Activated CD4-positive, alpha-beta T cell treated with anti-CD3 and anti-CD28 coated beads for 36 hours (primary cell): ENCODE data around the gene IL4R. TPM values are rescaled to one million over a fixed set of nuclear protein-coding genes. Genes with fewer than 3 reads are reported as not detected.

Source experiments
- ATAC-seq: fragments of 200-7000 bp; cut with Tn5 transposase; one replicate; pipeline ENCODE4 v1.10.0; 2021; ENCODE audit warnings: mild to moderate bottlenecking, moderate library complexity
- CTCF ChIA-PET: fragments of 350-600 bp; sonication (Branson Sonifier 250); formaldehyde crosslinking; loops from one replicate; lab custom pipeline; 2021; ENCODE audit warnings: antibody characterized with exemption; lab: Charles Lee
- POLR2A ChIA-PET: fragments of 350-600 bp; sonication (Branson Sonifier 250); formaldehyde crosslinking; loops from one replicate; lab custom pipeline; 2021; ENCODE audit warnings: antibody characterized with exemption, inconsistent platforms; lab: Charles Lee
- DNase-seq: peaks from one replicate; pipeline ENCODE4 v3.0.0-alpha.2; 2020
- H3K27ac Mint-ChIP-seq: one replicate; pipeline ENCODE4 v1.8.0; 2021; ENCODE audit warnings: mixed read lengths
- H3K27me3 Mint-ChIP-seq: one replicate; pipeline ENCODE4 v1.8.0; 2021; ENCODE audit warnings: mixed read lengths
- H3K36me3 Mint-ChIP-seq: one replicate; pipeline ENCODE4 v1.8.0; 2021; ENCODE audit warnings: low read depth, mixed read lengths
- H3K4me1 Mint-ChIP-seq: one replicate; pipeline ENCODE4 v1.8.0; 2021; ENCODE audit warnings: mixed read lengths
- H3K4me3 Mint-ChIP-seq: one replicate; pipeline ENCODE4 v1.8.0; 2021; ENCODE audit warnings: mild to moderate bottlenecking, moderate library complexity, mixed read lengths
- H3K9me3 Mint-ChIP-seq: one replicate; pipeline ENCODE4 v1.8.0; 2021; ENCODE audit warnings: low read depth, mixed read lengths
- intact Hi-C, 2 experiments: fragments of 100-400 bp; cut with DNase I in 1 of 2; cut with micrococcal nuclease in 1 of 2; formaldehyde crosslinking; loops; one replicate each; pipeline versions ENCODE4 v1.14.2 to v1.15.1; 2022 to 2024; cut with DNase I, micrococcal nuclease
- total RNA-seq, 2 experiments: library from RNA; stranded (reverse); gene quantifications; one replicate each; pipeline ENCODE4 v1.2.3, GENCODE V29; 2021

The IL4R gene
- total RNA-seq, 2 experiments from 2014 or later: 185 to 229 TPM

GRCh38 chr16:27366687-27367460 is 53.1 kb downstream of the IL4R start:
- peak; percentile 8 for ATAC-seq
- Mint-ChIP-seq H3K36me3 (peaks cover 59% of the 10 kb centered on the region), H3K9me3 (peaks cover 12% of the 10 kb centered on the region)

GRCh38 chr16:27367461-27368357 is 53.9 kb downstream of the IL4R start:
- Mint-ChIP-seq H3K36me3 (peaks cover 51% of the 10 kb centered on the region), H3K27ac (peak overlapping the region; percentile 98), H3K9me3 (peaks cover 12% of the 10 kb centered on the region), H3K27me3 (no peaks in the 10 kb centered on the region), H3K4me3 (peak overlapping the region; percentile 58), H3K4me1 (peaks cover 79% of the 10 kb centered on the region)
- POLR2A ChIA-PET: interaction anchor here (0.6 to 4.1 kb wide), 18 partner anchors 10 to 189 kb away, joined by 3 to 103 read pairs (median 6); partner anchors contain the start of genes IL21R and KDM8
- intact Hi-C loops: loop anchor here (1.0 to 5.0 kb wide), 18 partner anchors 35 to 775 kb away; partner anchors contain the start of genes IL21R (in 2 of the 2), KDM8 (in 1 of the 2) and NSMCE1 (in 1 of the 2)
- CTCF ChIA-PET: interaction anchor here (0.7 to 6.6 kb wide), 36 partner anchors 11 to 216 kb away, joined by 3 to 61 read pairs (median 5); partner anchors contain the start of gene IL21R
- DNase-seq (peak; percentile 95), ATAC-seq (peak; percentile 74)

More at GRCh38 chr16:27366687-27367460, 53.1 kb downstream of the IL4R start:
- POLR2A ChIA-PET: interaction anchor here (0.6 to 4.1 kb wide), 20 partner anchors 11 to 188 kb away, joined by 3 to 103 read pairs (median 8); partner anchors contain the start of genes IL21R and KDM8
- intact Hi-C loops: loop anchor here (1.0 to 5.0 kb wide), 16 partner anchors 35 to 776 kb away; partner anchors contain the start of genes IL21R (in 2 of the 2), KDM8 (in 1 of the 2) and NSMCE1 (in 1 of the 2)
- CTCF ChIA-PET: interaction anchor here (0.6 to 6.6 kb wide), 33 partner anchors 11 to 800 kb away, joined by 3 to 61 read pairs (median 5); partner anchors contain the start of gene IL21R
- H3K4me3 Mint-ChIP-seq: peak overlapping the region; percentile 26
- peaks cover 86% of the 10 kb centered on the region for H3K4me1 Mint-ChIP-seq
- peak overlapping the region; percentile 98 for H3K27ac Mint-ChIP-seq
- DNase-seq: peak; percentile 71
- H3K27me3 Mint-ChIP-seq: no peaks in the 10 kb centered on the region

- DNase-seq: no peak
- intact Hi-C loops: loop anchor here (1.0 to 5.0 kb wide), 3 partner anchors 89 to 213 kb away; no protein-coding TSS in a partner anchor
- H3K36me3 Mint-ChIP-seq: peaks cover 47% of the 10 kb centered on the region
These were observed 54.6 kb downstream of the IL4R start for GRCh38 chr16:27368358-27368722.

GRCh38 chr16:27369806-27370205 is 56.0 kb downstream of the IL4R start:
- H3K4me1 Mint-ChIP-seq: peaks cover 64% of the 10 kb centered on the region
- DNase-seq (no peak), ATAC-seq (no peak)
- peaks cover 32% of the 10 kb centered on the region for H3K36me3 Mint-ChIP-seq
- ChIA-PET CTCF (interaction anchor here (0.8 to 6.6 kb wide), 4 partner anchors 36 to 191 kb away, joined by 3 to 61 read pairs (median 25); no protein-coding TSS in a partner anchor), POLR2A (no interaction called here)
- H3K27me3 Mint-ChIP-seq: no peaks in the 10 kb centered on the region
- peak overlapping the region; percentile 65 for H3K27ac Mint-ChIP-seq
- peaks cover 12% of the 10 kb centered on the region for H3K9me3 Mint-ChIP-seq
- no peak overlapping the region for H3K4me3 Mint-ChIP-seq
- intact Hi-C loops: loop anchor here in 1 of 2 experiments (5.0 kb wide), 1 partner anchor 98 kb away; no protein-coding TSS in a partner anchor

More at GRCh38 chr16:27368358-27368722, 54.6 kb downstream of the IL4R start:
- POLR2A ChIA-PET: interaction anchor here (0.7 to 4.1 kb wide), 13 partner anchors 10 to 189 kb away, joined by 3 to 103 read pairs (median 5); partner anchors contain the start of genes IL21R and KDM8
- ATAC-seq: no peak
- Mint-ChIP-seq H3K9me3 (peaks cover 12% of the 10 kb centered on the region), H3K27me3 (no peaks in the 10 kb centered on the region), H3K27ac (peak overlapping the region; percentile 98), H3K4me3 (peak overlapping the region; percentile 58), H3K4me1 (peaks cover 78% of the 10 kb centered on the region)
- CTCF ChIA-PET: interaction anchor here (0.7 to 6.6 kb wide), 29 partner anchors 10 to 217 kb away, joined by 3 to 61 read pairs (median 5); partner anchors contain the start of gene IL21R

GRCh38 chr16:27370318-27370717 is 56.5 kb downstream of the IL4R start:
- no peaks in the 10 kb centered on the region for H3K27me3 Mint-ChIP-seq
- peak overlapping the region; percentile 65 for H3K27ac Mint-ChIP-seq
- no peak overlapping the region for H3K4me3 Mint-ChIP-seq
- H3K4me1 Mint-ChIP-seq: peaks cover 59% of the 10 kb centered on the region
- intact Hi-C loops: no loop called here
- ChIA-PET CTCF (interaction anchor here (1.0 to 6.6 kb wide), 4 partner anchors 16 to 191 kb away, joined by 3 to 47 read pairs (median 3); no protein-coding TSS in a partner anchor), POLR2A (no interaction called here)
- peaks cover 27% of the 10 kb centered on the region for H3K36me3 Mint-ChIP-seq
- peaks cover 12% of the 10 kb centered on the region for H3K9me3 Mint-ChIP-seq
- no peak for DNase-seq
- no peak for ATAC-seq

GRCh38 chr16:27373312-27373711 is 59.5 kb downstream of the IL4R start:
- H3K36me3 Mint-ChIP-seq: peaks cover 16% of the 10 kb centered on the region
- ChIA-PET CTCF (interaction anchor here (0.6 to 1.7 kb wide), 11 partner anchors 14 to 262 kb away, joined by 3 to 7 read pairs (median 5); no protein-coding TSS in a partner anchor), POLR2A (interaction anchor here (1.2 to 1.5 kb wide), 2 partner anchors 34 to 136 kb away, joined by 6 to 12 read pairs; no protein-coding TSS in a partner anchor)
- DNase-seq (no peak), ATAC-seq (no peak)
- no peaks in the 10 kb centered on the region for H3K27me3 Mint-ChIP-seq
- H3K9me3 Mint-ChIP-seq: peaks cover 12% of the 10 kb centered on the region
- peaks cover 50% of the 10 kb centered on the region for H3K4me1 Mint-ChIP-seq
- H3K27ac Mint-ChIP-seq: no peak overlapping the region
- H3K4me3 Mint-ChIP-seq: no peak overlapping the region
- intact Hi-C loops: no loop called here

- no peaks in the 10 kb centered on the region for H3K27me3 Mint-ChIP-seq
- CTCF ChIA-PET: interaction anchor here (0.8 to 3.2 kb wide), 13 partner anchors 10 to 219 kb away, joined by 3 to 51 read pairs (median 4); partner anchors contain the start of genes IL21R and KDM8
- peaks cover 16% of the 10 kb centered on the region for H3K36me3 Mint-ChIP-seq
- DNase-seq (peak; percentile 49), ATAC-seq (peak; percentile 28)
- POLR2A ChIA-PET: interaction anchor here (0.6 to 2.2 kb wide), 19 partner anchors 9 to 195 kb away, joined by 3 to 31 read pairs (median 5); partner anchors contain the start of genes GTF3C1, IL21R, KATNIP and KDM8
- H3K27ac Mint-ChIP-seq: no peak overlapping the region
- H3K9me3 Mint-ChIP-seq: peaks cover 12% of the 10 kb centered on the region
- intact Hi-C loops: loop anchor here (1.0 to 2.0 kb wide), 3 partner anchors 28 to 82 kb away; partner anchors contain the start of gene IL21R (in 1 of the 2)
- no peak overlapping the region for H3K4me3 Mint-ChIP-seq
- peaks cover 51% of the 10 kb centered on the region for H3K4me1 Mint-ChIP-seq
These were observed 60.5 kb downstream of the IL4R start for GRCh38 chr16:27374221-27374803.

- H3K27ac Mint-ChIP-seq: no peak overlapping the region
- H3K4me1 Mint-ChIP-seq: peaks cover 50% of the 10 kb centered on the region
- no peaks in the 10 kb centered on the region for H3K27me3 Mint-ChIP-seq
- POLR2A ChIA-PET: interaction anchor here (0.7 to 2.2 kb wide), 17 partner anchors 9 to 767 kb away, joined by 3 to 31 read pairs (median 5); partner anchors contain the start of genes GTF3C1, IL21R, KATNIP and KDM8
- H3K4me3 Mint-ChIP-seq: no peak overlapping the region
- CTCF ChIA-PET: interaction anchor here (0.8 to 3.2 kb wide), 19 partner anchors 10 to 196 kb away, joined by 3 to 51 read pairs (median 4); partner anchors contain the start of genes IL21R and KDM8
- ATAC-seq (peak; percentile 48), DNase-seq (peak; percentile 81)
- intact Hi-C loops: loop anchor here (1.0 to 2.0 kb wide), 3 partner anchors 28 to 82 kb away; partner anchors contain the start of gene IL21R (in 1 of the 2)
- peaks cover 12% of the 10 kb centered on the region for H3K36me3 Mint-ChIP-seq
- H3K9me3 Mint-ChIP-seq: peaks cover 8% of the 10 kb centered on the region
These were observed 61.1 kb downstream of the IL4R start for GRCh38 chr16:27374804-27375425.
